Lung (tissue), 12 donors: ENCODE results near the gene OR2F1. TPM values are rescaled to one million over a fixed set of nuclear protein-coding genes. Genes with fewer than 3 reads are reported as not detected.

ENCODE experiments used
- ATAC-seq: fragments of 200-7000 bp; cut with Tn5 transposase; one replicate; pipeline ENCODE4 v1.9.1; 2020; ENCODE audit warnings: moderate number of reproducible peaks; ENCODE audit not compliant: insufficient read depth, low FRiP score
- DNase-seq, 3 donors: peaks; one replicate each; pipeline ENCODE4 v3.0.0-alpha.2; 2013 to 2017
- H3K27ac ChIP-seq, 2 donors: one replicate each; pipeline ENCODE4 v1.5.1; 2013; ENCODE audit warnings: mild to moderate bottlenecking in 2 of 2, moderate library complexity in 2 of 2, control low read depth in 1 of 2, inconsistent platforms in 1 of 2, low read depth in 1 of 2, low read length in 1 of 2
- H3K27me3 ChIP-seq, 3 donors: one replicate each; pipeline ENCODE4 v1.5.1; 2013; ENCODE audit warnings: low read length in 2 of 3; ENCODE audit not compliant: control insufficient read depth in 3 of 3, insufficient read depth in 3 of 3
- H3K36me3 ChIP-seq, 4 donors: one replicate each; pipeline ENCODE4 v1.5.1; 2013; ENCODE audit warnings: low read length in 4 of 4, mild to moderate bottlenecking in 1 of 4, moderate library complexity in 1 of 4; ENCODE audit not compliant: control insufficient read depth in 4 of 4, insufficient read depth in 4 of 4
- H3K4me1 ChIP-seq, 5 donors: one replicate each; pipeline ENCODE4 v1.5.1; 2013; ENCODE audit warnings: low read length in 5 of 5, mild to moderate bottlenecking in 2 of 5, moderate library complexity in 1 of 5; ENCODE audit not compliant: control insufficient read depth in 5 of 5, insufficient read depth in 5 of 5
- H3K4me3 ChIP-seq: one replicate; pipeline ENCODE4 v1.5.1; 2013; ENCODE audit warnings: mild to moderate bottlenecking, control low read depth, moderate library complexity
- H3K9ac ChIP-seq, 2 donors: one replicate each; pipeline ENCODE4 v1.5.1; 2013; ENCODE audit warnings: low read length in 2 of 2, control low read depth in 1 of 2; ENCODE audit not compliant: insufficient read depth in 1 of 2
- H3K9me3 ChIP-seq, 4 donors: one replicate each; pipeline ENCODE4 v1.5.1; 2013; ENCODE audit warnings: low read length in 3 of 4, mild to moderate bottlenecking in 1 of 4, moderate library complexity in 1 of 4; ENCODE audit not compliant: control insufficient read depth in 4 of 4, insufficient read depth in 3 of 4
- WGBS, 2 donors: extraction: QIAGEN DNeasy Blood & Tissue Kit; methylation state at CpG; one replicate each; pipeline ENCODE4 v1.1.7; 2013; 5-methylcytosine and 5-hydroxymethylcytosine counted together
- polyA plus RNA-seq, 2 donors: library from polyadenylated mRNA; stranded (reverse); fragments of 200-250 nt; gene quantifications; one replicate each; pipeline ENCODE4 v1.2.1, GENCODE V29; 2013
- total RNA-seq, 2 donors: library from RNA; depleted of rRNA in 1 of 2; stranded (reverse); fragments of >200 nt in 1 of 2; gene quantifications; one replicate each; pipeline ENCODE4 v1.2.1, GENCODE V29; 2014 to 2021
- TF ChIP-seq, protein P1 (sequence below): IDR thresholded peaks from 2 replicates; pipeline ENCODE4 v1.5.1; 2012; ENCODE audit warnings: mild to moderate bottlenecking; ENCODE audit errors: control extremely low read depth, extremely low read depth
- donor health status: control.
- donor health status: control.
- donor health status: Bipolar disorder and iron deficiency.
- donor health status: healthy.
- donor health status: DM: yes; HTN: yes; CAD: no.

The OR2F1 gene
- total and polyA plus RNA-seq, 4 donors = not detected

GRCh38 chr7:143906895-143907294 is 47.7 kb upstream of the OR2F1 start:
- Histone ChIP-seq H3K4me1 (peaks cover 3 to 34% (median 15%) of the 10 kb centered on the region in 5 donors), H3K9ac (no peak overlapping the region), H3K27me3 (no peaks in the 10 kb centered on the region), H3K27ac (no peak overlapping the region), H3K9me3 (no peaks in the 10 kb centered on the region), H3K4me3 (no peak overlapping the region), H3K36me3 (no peaks in the 10 kb centered on the region)
- ATAC-seq (no peak), DNase-seq (no peak)
- TF ChIP-seq, protein P1, sequence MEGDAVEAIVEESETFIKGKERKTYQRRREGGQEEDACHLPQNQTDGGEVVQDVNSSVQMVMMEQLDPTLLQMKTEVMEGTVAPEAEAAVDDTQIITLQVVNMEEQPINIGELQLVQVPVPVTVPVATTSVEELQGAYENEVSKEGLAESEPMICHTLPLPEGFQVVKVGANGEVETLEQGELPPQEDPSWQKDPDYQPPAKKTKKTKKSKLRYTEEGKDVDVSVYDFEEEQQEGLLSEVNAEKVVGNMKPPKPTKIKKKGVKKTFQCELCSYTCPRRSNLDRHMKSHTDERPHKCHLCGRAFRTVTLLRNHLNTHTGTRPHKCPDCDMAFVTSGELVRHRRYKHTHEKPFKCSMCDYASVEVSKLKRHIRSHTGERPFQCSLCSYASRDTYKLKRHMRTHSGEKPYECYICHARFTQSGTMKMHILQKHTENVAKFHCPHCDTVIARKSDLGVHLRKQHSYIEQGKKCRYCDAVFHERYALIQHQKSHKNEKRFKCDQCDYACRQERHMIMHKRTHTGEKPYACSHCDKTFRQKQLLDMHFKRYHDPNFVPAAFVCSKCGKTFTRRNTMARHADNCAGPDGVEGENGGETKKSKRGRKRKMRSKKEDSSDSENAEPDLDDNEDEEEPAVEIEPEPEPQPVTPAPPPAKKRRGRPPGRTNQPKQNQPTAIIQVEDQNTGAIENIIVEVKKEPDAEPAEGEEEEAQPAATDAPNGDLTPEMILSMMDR = no peak
- 94 to 96% methylated on average over 5 of the region's 5 CpGs for WGBS, 2 donors

GRCh38 chr7:143908120-143908519 is 46.5 kb upstream of the OR2F1 start:
- H3K4me1 ChIP-seq = peaks cover 3 to 46% (median 15%) of the 10 kb centered on the region in 5 donors
- no peak overlapping the region for H3K9ac ChIP-seq
- H3K9me3 ChIP-seq = no peaks in the 10 kb centered on the region
- no peak for ATAC-seq
- H3K36me3 ChIP-seq = no peaks in the 10 kb centered on the region
- no peak overlapping the region for H3K4me3 ChIP-seq
- TF ChIP-seq, protein P1 = no peak
- H3K27ac ChIP-seq = no peak overlapping the region
- 70 to 79% methylated on average over 5 of the region's 5 CpGs for WGBS, 2 donors
- H3K27me3 ChIP-seq = no peaks in the 10 kb centered on the region
- peak in 2 of 3 donors; percentile 46 to 60 for DNase-seq

DNA sequence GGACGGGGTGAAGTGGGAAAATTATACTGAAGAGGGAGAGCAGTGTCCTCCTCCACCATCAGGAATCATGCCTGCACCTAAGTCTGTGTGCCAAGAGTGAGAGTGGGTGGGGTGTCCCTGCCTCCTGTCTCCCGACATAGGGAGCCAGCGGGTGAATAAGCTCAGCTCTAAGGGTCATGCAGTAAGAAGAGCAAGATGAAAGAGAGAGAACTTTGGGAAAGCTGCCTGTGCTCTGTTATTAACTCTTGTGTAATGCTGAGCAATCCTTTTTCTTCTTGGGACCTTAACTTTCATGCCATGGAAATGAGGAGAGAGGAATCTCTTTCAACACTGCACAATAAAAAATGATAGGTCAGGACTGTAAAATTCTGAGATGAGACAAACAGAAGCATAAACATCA is 44.8 kb upstream of the OR2F1 start:
- TF ChIP-seq, protein P1 = no peak
- DNase-seq (peak in 1 of 3 donors; percentile 60), ATAC-seq (no peak)
- Histone ChIP-seq H3K36me3 (no peaks in the 10 kb centered on the region), H3K4me1 (peaks cover 2 to 47% (median 10%) of the 10 kb centered on the region in 5 donors), H3K27ac (no peak overlapping the region), H3K9ac (no peak overlapping the region), H3K4me3 (no peak overlapping the region), H3K9me3 (no peaks in the 10 kb centered on the region), H3K27me3 (no peaks in the 10 kb centered on the region)
- WGBS, 2 donors = 74 to 88% methylated on average over 3 of the region's 3 CpGs

- H3K4me3 ChIP-seq = no peak overlapping the region
- no peak for DNase-seq
- no peaks in the 10 kb centered on the region for H3K9me3 ChIP-seq
- 79 to 81% methylated on average over 3 of the region's 3 CpGs for WGBS, 2 donors
- H3K36me3 ChIP-seq = no peaks in the 10 kb centered on the region
- no peaks in the 10 kb centered on the region for H3K27me3 ChIP-seq
- H3K4me1 ChIP-seq = peaks cover 0 to 43% (median 6%) of the 10 kb centered on the region in 5 donors
- ATAC-seq = no peak
- TF ChIP-seq, protein P1 = no peak
- no peak overlapping the region for H3K27ac ChIP-seq
- no peak overlapping the region for H3K9ac ChIP-seq
Measured at GRCh38 chr7:143910473-143911248, 44.0 kb upstream of the OR2F1 start.
